Measurements from ENCODE around the gene NKD2. TPM values are rescaled to one million over a fixed set of nuclear protein-coding genes. Genes with fewer than 3 reads are reported as not detected.

Gene NKD2
- total RNA-seq, 1 donor from 2014 or later, result 0.26 TPM

DNA sequence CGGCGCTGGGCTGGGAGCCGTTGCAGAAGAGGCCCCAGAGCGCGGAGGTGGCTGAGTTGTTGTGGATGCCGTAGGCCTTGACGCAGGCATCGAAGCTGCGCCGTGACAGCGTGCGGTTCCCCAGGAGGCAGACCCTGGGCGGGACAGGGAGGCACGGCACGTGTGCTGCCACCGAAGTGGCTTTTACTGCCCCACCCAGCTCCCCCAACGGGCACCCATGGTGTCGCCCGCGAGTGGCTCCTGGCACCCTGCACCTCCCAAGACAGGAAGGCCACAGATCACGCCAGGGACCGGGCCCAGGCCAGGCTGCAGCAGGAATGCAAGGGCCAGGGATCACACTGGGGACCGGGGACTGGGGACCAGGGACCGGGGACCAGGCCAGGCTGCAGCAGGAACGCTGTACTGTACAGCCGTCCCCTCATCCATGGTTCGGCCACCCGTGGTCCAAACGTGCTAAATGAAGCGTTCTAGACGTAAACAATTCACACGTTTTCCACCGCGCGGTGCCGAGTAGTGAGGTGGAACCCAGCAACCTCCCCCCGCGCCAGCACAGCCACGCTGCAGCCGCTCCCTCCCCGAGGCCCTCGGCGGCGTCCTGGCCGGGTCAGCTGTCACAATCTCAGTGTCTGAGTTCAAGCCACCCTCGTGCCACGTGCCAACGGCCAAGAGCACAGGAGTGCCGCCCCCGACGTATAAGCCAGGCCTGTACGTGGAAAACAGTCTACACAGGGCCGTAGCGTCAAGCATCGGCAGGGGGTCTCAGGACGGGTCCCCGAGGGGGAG, 75.4 kb downstream of the NKD2 start:
- TF ChIP-seq, protein P1, sequence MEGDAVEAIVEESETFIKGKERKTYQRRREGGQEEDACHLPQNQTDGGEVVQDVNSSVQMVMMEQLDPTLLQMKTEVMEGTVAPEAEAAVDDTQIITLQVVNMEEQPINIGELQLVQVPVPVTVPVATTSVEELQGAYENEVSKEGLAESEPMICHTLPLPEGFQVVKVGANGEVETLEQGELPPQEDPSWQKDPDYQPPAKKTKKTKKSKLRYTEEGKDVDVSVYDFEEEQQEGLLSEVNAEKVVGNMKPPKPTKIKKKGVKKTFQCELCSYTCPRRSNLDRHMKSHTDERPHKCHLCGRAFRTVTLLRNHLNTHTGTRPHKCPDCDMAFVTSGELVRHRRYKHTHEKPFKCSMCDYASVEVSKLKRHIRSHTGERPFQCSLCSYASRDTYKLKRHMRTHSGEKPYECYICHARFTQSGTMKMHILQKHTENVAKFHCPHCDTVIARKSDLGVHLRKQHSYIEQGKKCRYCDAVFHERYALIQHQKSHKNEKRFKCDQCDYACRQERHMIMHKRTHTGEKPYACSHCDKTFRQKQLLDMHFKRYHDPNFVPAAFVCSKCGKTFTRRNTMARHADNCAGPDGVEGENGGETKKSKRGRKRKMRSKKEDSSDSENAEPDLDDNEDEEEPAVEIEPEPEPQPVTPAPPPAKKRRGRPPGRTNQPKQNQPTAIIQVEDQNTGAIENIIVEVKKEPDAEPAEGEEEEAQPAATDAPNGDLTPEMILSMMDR (IDR thresholded peaks at IDR 0.05; ENCODE audit: insufficient read depth, low read length, severe bottlenecking), result no peak
- H3K36me3 ChIP-seq (ENCODE audit: control insufficient read depth, insufficient read depth, low read length), result peaks cover 2% of the 10 kb centered on the region
- DNase-seq (ENCODE audit: low read depth), result no peak
- no peak for FAIRE-seq
- H3K4me3 ChIP-seq (ENCODE audit: low read depth, low read length), result no peak overlapping the region
- no peaks in the 10 kb centered on the region for H3K27me3 ChIP-seq (ENCODE audit: control insufficient read depth, insufficient read depth, low read length)

DNA sequence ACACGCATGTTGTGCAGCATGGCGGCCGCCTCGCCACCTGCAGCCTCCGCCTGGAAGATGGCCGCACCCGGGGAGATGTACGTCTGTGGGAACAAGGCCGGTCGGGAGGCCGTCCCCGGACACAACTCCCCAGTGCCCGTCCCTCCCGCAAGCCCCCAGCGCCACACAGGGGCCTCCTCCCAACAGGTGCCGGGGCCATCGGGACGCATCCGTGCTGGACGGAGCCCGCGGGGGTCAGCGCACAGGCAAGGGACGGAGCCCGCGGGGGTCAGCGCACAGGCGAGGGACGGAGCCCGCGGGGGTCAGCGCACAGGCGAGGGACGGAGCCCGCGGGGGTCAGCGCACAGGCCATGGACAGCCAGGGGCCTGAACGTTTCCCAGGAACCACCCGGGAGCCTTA, 76.8 kb downstream of the NKD2 start:
- TF ChIP-seq, protein P1 (IDR thresholded peaks at IDR 0.05; ENCODE audit: insufficient read depth, low read length, severe bottlenecking), result no peak
- FAIRE-seq, result no peak
- no peak for DNase-seq (ENCODE audit: low read depth)
- Histone ChIP-seq H3K4me3 (ENCODE audit: low read depth, low read length) (no peak overlapping the region), H3K36me3 (ENCODE audit: control insufficient read depth, insufficient read depth, low read length) (peaks cover 2% of the 10 kb centered on the region), H3K27me3 (ENCODE audit: control insufficient read depth, insufficient read depth, low read length) (no peaks in the 10 kb centered on the region)

DNA sequence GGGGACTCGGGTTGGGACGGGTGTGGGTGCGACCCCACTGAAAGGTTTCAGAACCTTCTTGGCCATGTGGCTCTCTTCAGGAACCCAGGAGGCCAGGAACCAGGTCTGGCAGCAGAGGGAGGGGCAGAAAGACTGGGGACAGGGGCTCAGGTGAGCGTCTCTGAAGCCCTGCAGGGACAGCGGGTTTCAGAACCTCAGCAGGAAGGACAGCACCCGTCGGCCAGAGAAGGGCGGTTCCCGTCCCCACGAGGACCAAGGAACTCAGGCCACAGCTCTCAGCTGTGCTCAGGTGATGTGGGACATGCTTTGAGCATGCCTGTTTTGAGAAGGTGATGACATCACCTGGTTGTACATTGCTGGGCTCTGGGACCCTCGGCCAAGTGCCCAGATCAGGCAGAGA, 77.5 kb downstream of the NKD2 start:
- DNase-seq (ENCODE audit: low read depth) (no peak), FAIRE-seq (no peak)
- H3K27me3 ChIP-seq (ENCODE audit: control insufficient read depth, insufficient read depth, low read length), result no peaks in the 10 kb centered on the region
- peaks cover 3% of the 10 kb centered on the region for H3K36me3 ChIP-seq (ENCODE audit: control insufficient read depth, insufficient read depth, low read length)
- H3K4me3 ChIP-seq (ENCODE audit: low read depth, low read length), result no peak overlapping the region
- TF ChIP-seq, protein P1 (IDR thresholded peaks at IDR 0.05; ENCODE audit: insufficient read depth, low read length, severe bottlenecking), result no peak

DNA sequence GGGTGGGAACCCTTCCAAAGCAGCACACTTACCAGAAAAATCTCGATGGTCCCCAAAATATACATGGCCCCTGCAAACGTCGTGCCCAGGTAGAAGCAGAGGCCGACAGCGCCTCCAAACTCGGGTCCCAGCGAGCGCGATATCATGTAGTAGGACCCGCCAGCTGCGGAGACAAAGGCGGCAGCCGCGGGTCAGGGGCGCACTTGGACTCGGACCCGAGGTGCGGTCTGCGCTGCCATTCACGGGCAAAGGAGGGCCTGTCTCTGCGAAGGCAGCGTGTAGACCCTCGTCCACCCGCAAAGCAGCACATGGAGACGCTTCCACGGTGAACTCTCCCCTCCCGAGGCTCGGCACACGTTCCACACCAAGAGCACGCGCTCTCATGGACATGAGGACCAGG, 78.3 kb downstream of the NKD2 start:
- Histone ChIP-seq H3K36me3 (ENCODE audit: control insufficient read depth, insufficient read depth, low read length) (peaks cover 3% of the 10 kb centered on the region), H3K4me3 (ENCODE audit: low read depth, low read length) (no peak overlapping the region), H3K27me3 (ENCODE audit: control insufficient read depth, insufficient read depth, low read length) (no peaks in the 10 kb centered on the region)
- no peak for FAIRE-seq
- TF ChIP-seq, protein P1 (IDR thresholded peaks at IDR 0.05; ENCODE audit: insufficient read depth, low read length, severe bottlenecking), result no peak
- DNase-seq (ENCODE audit: low read depth), result no peak

DNA sequence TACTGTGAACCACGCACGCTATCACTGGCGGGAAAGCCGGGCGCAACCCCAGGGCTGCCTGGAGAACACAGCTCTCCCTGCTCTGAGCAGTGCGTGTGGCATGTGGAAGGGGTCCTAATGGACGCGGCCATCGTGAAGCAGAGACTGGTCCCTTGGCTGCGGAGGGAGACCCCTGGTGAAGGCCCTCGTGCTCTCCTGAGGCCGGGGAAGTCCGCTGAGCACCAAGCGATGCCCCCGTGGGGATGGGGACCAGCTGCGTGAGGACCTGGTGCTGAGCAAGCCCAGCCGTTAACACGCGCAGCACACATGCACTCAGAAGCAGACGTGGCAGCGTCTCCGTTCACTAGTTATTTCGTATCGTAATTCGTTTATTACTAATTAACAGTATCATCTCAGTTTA, 78.8 kb downstream of the NKD2 start:
- no peaks in the 10 kb centered on the region for H3K27me3 ChIP-seq (ENCODE audit: control insufficient read depth, insufficient read depth, low read length)
- DNase-seq (ENCODE audit: low read depth), result no peak

More for the DNA sequence above, 78.8 kb downstream of the NKD2 start:
- FAIRE-seq, result no peak
- peaks cover 3% of the 10 kb centered on the region for H3K36me3 ChIP-seq (ENCODE audit: control insufficient read depth, insufficient read depth, low read length)
- TF ChIP-seq, protein P1 (IDR thresholded peaks at IDR 0.05; ENCODE audit: insufficient read depth, low read length, severe bottlenecking), result no peak
- no peak overlapping the region for H3K4me3 ChIP-seq (ENCODE audit: low read depth, low read length)
